Measurements from ENCODE around the gene GARIN5A.
"Not testable (repeated sequence)": the region's sequence is repeated elsewhere in the genome, so short reads cannot be mapped to it uniquely, and the experiment has no call there.

GARIN5A gene

GRCh38 chr19:50465000-50465399 is 11.6 kb downstream of the GARIN5A start:
- DNase-seq (ENCODE audit: low read depth in 2 of 2), result no peak

- no peak for DNase-seq (ENCODE audit: low read depth in 2 of 2)
Observed at GRCh38 chr19:50464348-50464747, 12.3 kb downstream of the GARIN5A start.

GRCh38 chr19:50462970-50463369 is 13.7 kb downstream of the GARIN5A start:
- DNase-seq (ENCODE audit: low read depth in 2 of 2), result no peak

- DNase-seq (ENCODE audit: low read depth in 2 of 2), result peak; percentile 24 to 52
Observed at GRCh38 chr19:50461066-50461875, 15.4 kb downstream of the GARIN5A start.

- DNase-seq (ENCODE audit: low read depth in 2 of 2), result no peak
Observed at GRCh38 chr19:50460161-50460765, 16.4 kb downstream of the GARIN5A start.

GRCh38 chr19:50459638-50460037 is 17.0 kb downstream of the GARIN5A start:
- DNase-seq (ENCODE audit: low read depth in 2 of 2), result no peak

- no peak for DNase-seq (ENCODE audit: low read depth in 2 of 2)
Observed at GRCh38 chr19:50459067-50459456, 17.6 kb downstream of the GARIN5A start.

- DNase-seq (ENCODE audit: low read depth in 2 of 2), result no peak
Observed at GRCh38 chr19:50458396-50459066, 18.1 kb downstream of the GARIN5A start.

GRCh38 chr19:50457300-50457699 is 19.3 kb downstream of the GARIN5A start:
- no peak for DNase-seq (ENCODE audit: low read depth in 2 of 2)

- no peak for DNase-seq (ENCODE audit: low read depth in 2 of 2)
Observed at GRCh38 chr19:50455992-50456391, 20.7 kb downstream of the GARIN5A start.

GRCh38 chr19:50453243-50453642 is 23.4 kb downstream of the GARIN5A start:
- DNase-seq (ENCODE audit: low read depth in 2 of 2), result no peak

GRCh38 chr19:50451223-50451534 is 25.5 kb downstream of the GARIN5A start:
- no peak for DNase-seq (ENCODE audit: low read depth in 2 of 2)

GRCh38 chr19:50450369-50451222 is 26.1 kb downstream of the GARIN5A start:
- DNase-seq (ENCODE audit: low read depth in 2 of 2), result no peak

- no peak for DNase-seq (ENCODE audit: low read depth in 2 of 2)
Observed at GRCh38 chr19:50449236-50449899, 27.3 kb downstream of the GARIN5A start.

GRCh38 chr19:50447750-50448149 is 28.9 kb downstream of the GARIN5A start:
- DNase-seq (ENCODE audit: low read depth in 2 of 2), result no peak

- DNase-seq (ENCODE audit: low read depth in 2 of 2), result no peak
Observed at GRCh38 chr19:50447053-50447452, 29.6 kb downstream of the GARIN5A start.

- DNase-seq (ENCODE audit: low read depth in 2 of 2), result no peak
Observed at GRCh38 chr19:50444059-50444458, 32.6 kb downstream of the GARIN5A start.

GRCh38 chr19:50439130-50439529 is 37.5 kb downstream of the GARIN5A start:
- DNase-seq (ENCODE audit: low read depth in 2 of 2), result not testable (repeated sequence)

- no peak for DNase-seq (ENCODE audit: low read depth in 2 of 2)
Observed at GRCh38 chr19:50437862-50438449, 38.7 kb downstream of the GARIN5A start.

GRCh38 chr19:50435627-50436026 is 41.0 kb downstream of the GARIN5A start:
- no peak for DNase-seq (ENCODE audit: low read depth in 2 of 2)

- DNase-seq (ENCODE audit: low read depth in 2 of 2), result no peak
Observed at GRCh38 chr19:50435221-50435620, 41.4 kb downstream of the GARIN5A start.

Data from stimulated activated CD4-positive, alpha-beta T cell treated with anti-CD3 and anti-CD28 coated beads, Interleukin-12 subunit alpha, Interleukin-12 subunit beta, amount 100 ng/mL, for 24 hours (primary cell).